D721Med (cell line): ENCODE results near the gene SUV39H1.

Experiments used
- DNase-seq: peaks from one replicate; pipeline ENCODE4 v3.0.0; 2011; ENCODE audit warnings: low spot score; ENCODE audit not compliant: insufficient read length
- FAIRE-seq: peaks from 2 replicates; lab custom pipeline; 2011; peaks lifted over from hg19 to GRCh38; lab: Jason Lieb, UNC
- CTCF ChIP-seq: IDR thresholded peaks from 2 replicates; pipeline ENCODE4 v1.5.1; 2012; ENCODE audit warnings: mild to moderate bottlenecking, control low read depth; ENCODE audit not compliant: insufficient read depth; ENCODE audit errors: missing control alignments

The SUV39H1 gene

GRCh38 chrX:48711929-48712505 is 15.5 kb downstream of the SUV39H1 start:
- FAIRE-seq (no peak), DNase-seq (no peak)
- no peak for TF ChIP-seq CTCF

GRCh38 chrX:48713847-48714246 is 17.3 kb downstream of the SUV39H1 start:
- TF ChIP-seq CTCF = no peak
- no peak for FAIRE-seq
- DNase-seq = no peak

- DNase-seq (no peak), FAIRE-seq (no peak)
- TF ChIP-seq CTCF = no peak
Measured at GRCh38 chrX:48714573-48714972, 18.0 kb downstream of the SUV39H1 start.

- FAIRE-seq = no peak
- DNase-seq = no peak
- no peak for TF ChIP-seq CTCF
Measured at GRCh38 chrX:48715072-48715471, 18.5 kb downstream of the SUV39H1 start.

- DNase-seq (no peak), FAIRE-seq (no peak)
- TF ChIP-seq CTCF = no peak
Measured at GRCh38 chrX:48715876-48716502, 19.5 kb downstream of the SUV39H1 start.

- TF ChIP-seq CTCF = no peak
- DNase-seq (no peak), FAIRE-seq (no peak)
Measured at GRCh38 chrX:48719958-48720357, 23.4 kb downstream of the SUV39H1 start.

GRCh38 chrX:48720577-48721250 is 24.2 kb downstream of the SUV39H1 start:
- DNase-seq (no peak), FAIRE-seq (no peak)
- TF ChIP-seq CTCF = no peak
